Tibial nerve (tissue), 4 donors: Measurements from ENCODE around the gene THUMPD3.

Experiments
- EP300 ChIP-seq, 2 donors: sonication (generic); formaldehyde crosslinking; IDR thresholded peaks; one replicate each; pipeline ENCODE4 v1.6.1; 2017; ENCODE audit warnings: antibody characterized with exemption in 2 of 2, mild to moderate bottlenecking in 1 of 2
- TF ChIP-seq, protein P1 (sequence below), 5 experiments: fragments of 200-600 bp in 3 of 5; fragments of 450-650 bp in 2 of 5; sonication (generic) in 3 of 5; IDR thresholded peaks; one replicate each; pipeline ENCODE4 v1.5.1; 2016 to 2019; ENCODE audit warnings: antibody characterized with exemption in 5 of 5, mild to moderate bottlenecking in 3 of 5, moderate library complexity in 2 of 5

DNA sequence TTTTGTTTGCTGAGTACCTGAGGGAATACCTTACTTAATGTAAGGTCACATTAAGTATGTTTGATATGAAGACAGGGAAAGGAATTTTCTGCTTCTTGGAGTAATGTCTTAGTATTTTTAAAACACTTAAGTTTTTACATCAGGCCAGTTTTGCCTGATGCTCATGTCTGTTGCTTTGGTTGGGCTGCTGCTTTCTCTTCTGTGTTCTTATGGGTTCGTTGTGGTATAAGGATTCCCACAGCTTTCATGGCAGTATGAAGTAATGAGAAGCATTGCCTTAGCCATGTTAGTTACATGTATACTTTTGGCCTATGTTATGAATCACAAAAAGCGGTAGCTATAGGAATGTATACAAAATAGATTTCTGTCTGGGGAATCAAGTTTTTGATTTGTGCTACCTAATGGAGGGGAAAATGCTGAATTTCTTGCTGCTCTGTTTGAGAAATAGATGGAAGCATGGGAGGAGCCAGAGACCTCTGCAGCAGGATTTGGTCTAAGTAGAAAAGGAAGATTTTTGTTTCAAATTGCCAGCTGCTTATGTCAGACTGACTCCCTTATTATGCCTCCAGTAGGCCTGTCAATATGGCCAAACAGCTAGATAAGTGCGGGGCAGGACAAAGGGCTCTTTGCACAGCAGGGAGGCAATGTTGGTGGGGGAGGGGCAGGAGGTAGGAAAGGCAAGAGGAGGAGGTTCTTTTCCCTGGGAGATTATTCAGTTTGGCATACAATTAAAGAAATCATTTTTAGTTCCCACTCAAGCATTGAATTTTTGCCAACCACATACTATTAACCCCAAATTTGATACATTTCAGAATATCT is 39.8 kb downstream of the THUMPD3 start:
- TF ChIP-seq, protein P1, sequence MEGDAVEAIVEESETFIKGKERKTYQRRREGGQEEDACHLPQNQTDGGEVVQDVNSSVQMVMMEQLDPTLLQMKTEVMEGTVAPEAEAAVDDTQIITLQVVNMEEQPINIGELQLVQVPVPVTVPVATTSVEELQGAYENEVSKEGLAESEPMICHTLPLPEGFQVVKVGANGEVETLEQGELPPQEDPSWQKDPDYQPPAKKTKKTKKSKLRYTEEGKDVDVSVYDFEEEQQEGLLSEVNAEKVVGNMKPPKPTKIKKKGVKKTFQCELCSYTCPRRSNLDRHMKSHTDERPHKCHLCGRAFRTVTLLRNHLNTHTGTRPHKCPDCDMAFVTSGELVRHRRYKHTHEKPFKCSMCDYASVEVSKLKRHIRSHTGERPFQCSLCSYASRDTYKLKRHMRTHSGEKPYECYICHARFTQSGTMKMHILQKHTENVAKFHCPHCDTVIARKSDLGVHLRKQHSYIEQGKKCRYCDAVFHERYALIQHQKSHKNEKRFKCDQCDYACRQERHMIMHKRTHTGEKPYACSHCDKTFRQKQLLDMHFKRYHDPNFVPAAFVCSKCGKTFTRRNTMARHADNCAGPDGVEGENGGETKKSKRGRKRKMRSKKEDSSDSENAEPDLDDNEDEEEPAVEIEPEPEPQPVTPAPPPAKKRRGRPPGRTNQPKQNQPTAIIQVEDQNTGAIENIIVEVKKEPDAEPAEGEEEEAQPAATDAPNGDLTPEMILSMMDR (IDR thresholded peaks at IDR 0.05), result no peak
- TF ChIP-seq EP300 (IDR thresholded peaks at IDR 0.05), result peak in 1 of 2 donors; percentile 22
